OCI-LY3 (cell line): ENCODE data around the gene LOX.

Source experiments
- H2AFZ ChIP-seq: fragments of 200-600, 300-600 bp; shearing (Covaris generic); 2 replicates; pipeline ENCODE4 v1.6.0; 2014; ENCODE audit warnings: antibody characterized with exemption, low read depth, low read length
- H3K27ac ChIP-seq: fragments of 200-600, 300-600 bp; sonication (generic); 2 replicates; pipeline ENCODE4 v1.5.1; 2014; ENCODE audit warnings: mild to moderate bottlenecking, low read length, moderate library complexity, mixed read lengths
- H3K27me3 ChIP-seq: fragments of 200-600, 300-600 bp; sonication (generic); 2 replicates; pipeline ENCODE4 v1.6.1; 2014; ENCODE audit warnings: low read depth, low read length, mixed read lengths
- H3K36me3 ChIP-seq: fragments of 200-600, 300-600 bp; sonication (generic); replicated peaks from 2 replicates; pipeline ENCODE3; 2014; ENCODE audit warnings: low read depth, low read length, mixed read lengths
- H3K4me1 ChIP-seq: fragments of 300-600, 200-600 bp; sonication (generic); 2 replicates; pipeline ENCODE4 v1.6.1; 2014; ENCODE audit warnings: low read length, mixed read lengths
- H3K4me2 ChIP-seq: fragments of 200-600, 300-600 bp; sonication (generic); 2 replicates; pipeline ENCODE4 v1.6.1; 2014; ENCODE audit warnings: low read length, mixed read lengths
- H3K4me3 ChIP-seq: fragments of 300-600, 200-600 bp; sonication (generic); 2 replicates; pipeline ENCODE4 v1.5.1; 2014; ENCODE audit warnings: antibody characterized with exemption, mild to moderate bottlenecking, low read length, moderate library complexity
- H3K79me2 ChIP-seq: fragments of 300-600, 200-600 bp; shearing (Covaris generic); 2 replicates; pipeline ENCODE4 v1.6.1; 2014; ENCODE audit warnings: mild to moderate bottlenecking, low read length, mixed read lengths
- H3K9ac ChIP-seq: fragments of 300-600, 200-600 bp; shearing (Covaris generic); 2 replicates; pipeline ENCODE4 v1.6.0; 2014; ENCODE audit warnings: mild to moderate bottlenecking, low read length, moderate library complexity
- H3K9me3 ChIP-seq: fragments of 200-600, 300-600 bp; shearing (Covaris generic); 2 replicates; pipeline ENCODE4 v1.6.1; 2014; ENCODE audit warnings: low read length, mixed read lengths; ENCODE audit not compliant: insufficient read depth
- H4K20me1 ChIP-seq: fragments of 200-600, 300-600 bp; sonication (generic); 2 replicates; pipeline ENCODE4 v1.6.1; 2016; ENCODE audit warnings: low read length, mixed read lengths; ENCODE audit not compliant: insufficient read depth
- CTCF ChIP-seq: fragments of 200-600, 300-600 bp; sonication (generic); IDR thresholded peaks from 2 replicates; pipeline ENCODE4 v1.5.1; 2014; ENCODE audit warnings: antibody characterized with exemption, low read length, low read depth
- EZH2phosphoT487 ChIP-seq: fragments of 200-600 bp; shearing (Covaris generic); IDR thresholded peaks from 2 replicates; pipeline ENCODE4 v1.6.1; 2018; ENCODE audit warnings: antibody characterized with exemption, mixed run types, low read depth

The LOX gene

GRCh38 chr5:122035913-122036312 is 42.1 kb downstream of the LOX start:
- no peaks in the 10 kb centered on the region for H4K20me1 ChIP-seq
- H3K4me3 ChIP-seq: no peak overlapping the region
- no peak overlapping the region for H3K9ac ChIP-seq
- no peak overlapping the region for H2AFZ ChIP-seq
- no peak overlapping the region for H3K4me2 ChIP-seq
- no peaks in the 10 kb centered on the region for H3K36me3 ChIP-seq
- TF ChIP-seq CTCF (no peak), EZH2phosphoT487 (no peak)
- no peaks in the 10 kb centered on the region for H3K79me2 ChIP-seq
- no peaks in the 10 kb centered on the region for H3K9me3 ChIP-seq
- H3K27me3 ChIP-seq: no peaks in the 10 kb centered on the region
- no peaks in the 10 kb centered on the region for H3K4me1 ChIP-seq
- no peak overlapping the region for H3K27ac ChIP-seq

DNA sequence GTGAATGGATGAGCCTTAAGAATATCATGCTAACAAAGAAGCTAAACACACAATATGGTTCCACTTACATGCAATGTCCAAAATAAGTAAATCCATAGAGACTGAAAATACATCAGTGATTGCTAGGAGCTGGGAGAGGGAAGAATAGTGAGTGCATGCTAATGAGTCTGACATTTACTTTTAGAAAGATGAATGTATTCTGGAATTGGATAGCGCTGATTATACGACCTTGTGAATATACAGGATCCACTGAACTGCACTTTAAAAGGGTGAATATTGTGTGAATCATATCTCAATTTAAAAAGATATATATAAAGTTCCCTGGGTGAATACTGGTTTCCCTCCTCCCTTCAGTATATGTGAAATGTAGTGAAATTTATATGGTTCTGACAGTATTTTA is 46.2 kb downstream of the LOX start:
- Histone ChIP-seq H3K9ac (no peak overlapping the region), H3K4me1 (no peaks in the 10 kb centered on the region), H3K4me2 (no peak overlapping the region), H3K27me3 (no peaks in the 10 kb centered on the region), H3K79me2 (no peaks in the 10 kb centered on the region), H3K4me3 (no peak overlapping the region), H3K27ac (no peak overlapping the region), H3K9me3 (no peaks in the 10 kb centered on the region), H2AFZ (no peak overlapping the region), H4K20me1 (no peaks in the 10 kb centered on the region), H3K36me3 (no peaks in the 10 kb centered on the region)
- no peak for TF ChIP-seq EZH2phosphoT487
- no peak for TF ChIP-seq CTCF

GRCh38 chr5:122030251-122030650 is 47.8 kb downstream of the LOX start:
- no peaks in the 10 kb centered on the region for H3K27me3 ChIP-seq
- no peaks in the 10 kb centered on the region for H4K20me1 ChIP-seq
- H3K36me3 ChIP-seq: no peaks in the 10 kb centered on the region
- no peak overlapping the region for H2AFZ ChIP-seq
- no peak overlapping the region for H3K4me3 ChIP-seq
- H3K27ac ChIP-seq: no peak overlapping the region
- no peaks in the 10 kb centered on the region for H3K9me3 ChIP-seq
- TF ChIP-seq EZH2phosphoT487: no peak
- TF ChIP-seq CTCF: no peak
- no peak overlapping the region for H3K9ac ChIP-seq
- H3K79me2 ChIP-seq: no peaks in the 10 kb centered on the region
- no peak overlapping the region for H3K4me2 ChIP-seq
- no peaks in the 10 kb centered on the region for H3K4me1 ChIP-seq

GRCh38 chr5:122029818-122030217 is 48.2 kb downstream of the LOX start:
- H3K9ac ChIP-seq: no peak overlapping the region
- H3K4me3 ChIP-seq: no peak overlapping the region
- H3K27me3 ChIP-seq: no peaks in the 10 kb centered on the region
- no peaks in the 10 kb centered on the region for H4K20me1 ChIP-seq
- no peak overlapping the region for H2AFZ ChIP-seq
- H3K36me3 ChIP-seq: no peaks in the 10 kb centered on the region
- H3K9me3 ChIP-seq: no peaks in the 10 kb centered on the region
- no peak overlapping the region for H3K27ac ChIP-seq
- TF ChIP-seq CTCF: no peak
- no peak for TF ChIP-seq EZH2phosphoT487
- no peaks in the 10 kb centered on the region for H3K79me2 ChIP-seq
- H3K4me2 ChIP-seq: no peak overlapping the region
- no peaks in the 10 kb centered on the region for H3K4me1 ChIP-seq
